Activated T-helper 1 cell treated with anti-CD3 and anti-CD28 coated beads, Interleukin-12 subunit alpha, Interleukin-12 subunit beta, Interleukin-2, Interleukin-4 antibody, amounts not matched to agents 30 ng/mL and 10 ng/mL and 1 ng/mL, durations not matched to agents 14 hours and 24 hours and 36 hours (primary cell): ENCODE measurements around the gene USP13. TPM values are rescaled to one million over a fixed set of nuclear protein-coding genes. Genes with fewer than 3 reads are reported as not detected.

ENCODE experiments used
- DNase-seq: peaks from one replicate; pipeline ENCODE4 v3.0.0; 2021; ENCODE audit warnings: low spot score
- H3K27ac Mint-ChIP-seq: one replicate; pipeline ENCODE4 v1.8.0; 2021; ENCODE audit warnings: mild to moderate bottlenecking, mixed read lengths
- H3K27me3 Mint-ChIP-seq: one replicate; pipeline ENCODE4 v1.8.0; 2022; ENCODE audit warnings: mild to moderate bottlenecking, moderate library complexity, mixed read lengths; ENCODE audit not compliant: insufficient read depth
- H3K36me3 Mint-ChIP-seq: one replicate; pipeline ENCODE4 v1.8.0; 2021; ENCODE audit warnings: low read depth, mixed read lengths
- H3K4me1 Mint-ChIP-seq: one replicate; pipeline ENCODE4 v1.8.0; 2021; ENCODE audit warnings: low read depth, mixed read lengths
- H3K4me3 Mint-ChIP-seq: one replicate; pipeline ENCODE4 v1.8.0; 2021; ENCODE audit warnings: mild to moderate bottlenecking, moderate library complexity, mixed read lengths
- H3K9me3 Mint-ChIP-seq: one replicate; pipeline ENCODE4 v1.8.0; 2021; ENCODE audit warnings: mixed read lengths
- intact Hi-C: fragments of 100-400 bp; cut with micrococcal nuclease; formaldehyde crosslinking; loops from one replicate; pipeline ENCODE4 v1.15.1; 2024
- total RNA-seq: library from RNA; stranded (reverse); gene quantifications from 2 replicates; pipeline ENCODE4 v1.2.3, GENCODE V29; 2022

The USP13 gene
- total RNA-seq, 1 donor from 2014 or later = 11.3 TPM

GRCh38 chr3:179806177-179806576 lies 153.3 kb downstream of the USP13 start:
- intact Hi-C loops = no loop called here
- Mint-ChIP-seq H3K27me3 (peaks cover 11% of the 10 kb centered on the region), H3K9me3 (no peaks in the 10 kb centered on the region), H3K27ac (no peak overlapping the region), H3K4me1 (no peaks in the 10 kb centered on the region), H3K36me3 (no peaks in the 10 kb centered on the region), H3K4me3 (no peak overlapping the region)
- DNase-seq = no peak

- Mint-ChIP-seq H3K4me1 (no peaks in the 10 kb centered on the region), H3K27ac (no peak overlapping the region), H3K4me3 (no peak overlapping the region), H3K27me3 (peaks cover 12% of the 10 kb centered on the region), H3K36me3 (no peaks in the 10 kb centered on the region), H3K9me3 (no peaks in the 10 kb centered on the region)
- intact Hi-C loops = no loop called here
- no peak for DNase-seq
These were observed 154.7 kb downstream of the USP13 start for GRCh38 chr3:179807588-179807987.

GRCh38 chr3:179809639-179810038 lies 156.8 kb downstream of the USP13 start:
- no peak overlapping the region for H3K27ac Mint-ChIP-seq
- no peaks in the 10 kb centered on the region for H3K4me1 Mint-ChIP-seq
- intact Hi-C loops = loop anchor here (10.0 kb wide), 1 partner anchor 225 kb away; the partner anchor contains the start of gene PEX5L
- no peaks in the 10 kb centered on the region for H3K9me3 Mint-ChIP-seq
- no peaks in the 10 kb centered on the region for H3K36me3 Mint-ChIP-seq
- peaks cover 2% of the 10 kb centered on the region for H3K27me3 Mint-ChIP-seq
- H3K4me3 Mint-ChIP-seq = no peak overlapping the region
- no peak for DNase-seq

GRCh38 chr3:179811321-179812095 lies 158.7 kb downstream of the USP13 start:
- H3K27me3 Mint-ChIP-seq = peaks cover 2% of the 10 kb centered on the region
- DNase-seq = no peak
- H3K27ac Mint-ChIP-seq = no peak overlapping the region
- intact Hi-C loops = loop anchor here (10.0 kb wide), 1 partner anchor 223 kb away; the partner anchor contains the start of gene PEX5L
- H3K36me3 Mint-ChIP-seq = no peaks in the 10 kb centered on the region
- no peak overlapping the region for H3K4me3 Mint-ChIP-seq
- no peaks in the 10 kb centered on the region for H3K4me1 Mint-ChIP-seq
- H3K9me3 Mint-ChIP-seq = no peaks in the 10 kb centered on the region

GRCh38 chr3:179812096-179812382 lies 159.2 kb downstream of the USP13 start:
- no peaks in the 10 kb centered on the region for H3K4me1 Mint-ChIP-seq
- intact Hi-C loops = loop anchor here (10.0 kb wide), 1 partner anchor 223 kb away; the partner anchor contains the start of gene PEX5L
- no peaks in the 10 kb centered on the region for H3K36me3 Mint-ChIP-seq
- no peak for DNase-seq
- H3K4me3 Mint-ChIP-seq = no peak overlapping the region
- H3K27ac Mint-ChIP-seq = no peak overlapping the region
- peaks cover 2% of the 10 kb centered on the region for H3K27me3 Mint-ChIP-seq
- no peaks in the 10 kb centered on the region for H3K9me3 Mint-ChIP-seq

GRCh38 chr3:179819379-179819778 lies 166.5 kb downstream of the USP13 start:
- no peaks in the 10 kb centered on the region for H3K36me3 Mint-ChIP-seq
- no peaks in the 10 kb centered on the region for H3K9me3 Mint-ChIP-seq
- intact Hi-C loops = loop anchor here (10.0 kb wide), 1 partner anchor 215 kb away; the partner anchor contains the start of gene PEX5L
- H3K27me3 Mint-ChIP-seq = peaks cover 2% of the 10 kb centered on the region
- no peak overlapping the region for H3K4me3 Mint-ChIP-seq
- DNase-seq = no peak
- H3K4me1 Mint-ChIP-seq = no peaks in the 10 kb centered on the region
- no peak overlapping the region for H3K27ac Mint-ChIP-seq

- no peak overlapping the region for H3K4me3 Mint-ChIP-seq
- no peaks in the 10 kb centered on the region for H3K4me1 Mint-ChIP-seq
- no peaks in the 10 kb centered on the region for H3K9me3 Mint-ChIP-seq
- no peak for DNase-seq
- no peaks in the 10 kb centered on the region for H3K36me3 Mint-ChIP-seq
- intact Hi-C loops = no loop called here
- H3K27me3 Mint-ChIP-seq = peaks cover 4% of the 10 kb centered on the region
- H3K27ac Mint-ChIP-seq = no peak overlapping the region
These were observed 169.5 kb downstream of the USP13 start for GRCh38 chr3:179822296-179822695.

- no peak for DNase-seq
- Mint-ChIP-seq H3K9me3 (no peaks in the 10 kb centered on the region), H3K27ac (no peak overlapping the region), H3K27me3 (peaks cover 9% of the 10 kb centered on the region), H3K4me1 (no peaks in the 10 kb centered on the region), H3K4me3 (no peak overlapping the region), H3K36me3 (no peaks in the 10 kb centered on the region)
- intact Hi-C loops = no loop called here
These were observed 172.8 kb downstream of the USP13 start for GRCh38 chr3:179825527-179826246.

- H3K4me1 Mint-ChIP-seq = no peaks in the 10 kb centered on the region
- no peaks in the 10 kb centered on the region for H3K36me3 Mint-ChIP-seq
- H3K27me3 Mint-ChIP-seq = peaks cover 9% of the 10 kb centered on the region
- no peak overlapping the region for H3K27ac Mint-ChIP-seq
- no peak for DNase-seq
- H3K9me3 Mint-ChIP-seq = no peaks in the 10 kb centered on the region
- intact Hi-C loops = no loop called here
- H3K4me3 Mint-ChIP-seq = no peak overlapping the region
These were observed 173.4 kb downstream of the USP13 start for GRCh38 chr3:179826247-179826637.

GRCh38 chr3:179828738-179829137 lies 175.9 kb downstream of the USP13 start:
- no peaks in the 10 kb centered on the region for H3K36me3 Mint-ChIP-seq

GRCh38 chr3:179829401-179829800 lies 176.6 kb downstream of the USP13 start:
- Mint-ChIP-seq H3K4me3 (no peak overlapping the region), H3K36me3 (no peaks in the 10 kb centered on the region), H3K9me3 (no peaks in the 10 kb centered on the region), H3K4me1 (no peaks in the 10 kb centered on the region), H3K27me3 (peaks cover 7% of the 10 kb centered on the region), H3K27ac (no peak overlapping the region)
- intact Hi-C loops = no loop called here
- no peak for DNase-seq

More at GRCh38 chr3:179828738-179829137, 175.9 kb downstream of the USP13 start:
- Mint-ChIP-seq H3K4me1 (no peaks in the 10 kb centered on the region), H3K27me3 (peaks cover 7% of the 10 kb centered on the region), H3K4me3 (no peak overlapping the region), H3K9me3 (no peaks in the 10 kb centered on the region), H3K27ac (no peak overlapping the region)
- intact Hi-C loops = no loop called here
- DNase-seq = no peak

- intact Hi-C loops = no loop called here
- Mint-ChIP-seq H3K27me3 (peaks cover 5% of the 10 kb centered on the region), H3K9me3 (no peaks in the 10 kb centered on the region), H3K36me3 (no peaks in the 10 kb centered on the region), H3K4me1 (no peaks in the 10 kb centered on the region), H3K4me3 (no peak overlapping the region), H3K27ac (no peak overlapping the region)
- DNase-seq = no peak
These were observed 179.6 kb downstream of the USP13 start for GRCh38 chr3:179832333-179832854.

GRCh38 chr3:179833294-179833693 lies 180.5 kb downstream of the USP13 start:
- H3K4me1 Mint-ChIP-seq = no peaks in the 10 kb centered on the region
- H3K27me3 Mint-ChIP-seq = peaks cover 2% of the 10 kb centered on the region
- intact Hi-C loops = no loop called here
- no peaks in the 10 kb centered on the region for H3K9me3 Mint-ChIP-seq
- no peak overlapping the region for H3K4me3 Mint-ChIP-seq
- H3K36me3 Mint-ChIP-seq = no peaks in the 10 kb centered on the region
- no peak for DNase-seq
- H3K27ac Mint-ChIP-seq = no peak overlapping the region
